ENCODE results near the gene NDUFB11. TPM values are rescaled to one million over a fixed set of nuclear protein-coding genes. Genes with fewer than 3 reads are reported as not detected.
"Not testable (repeated sequence)": the region's sequence is repeated elsewhere in the genome, so short reads cannot be mapped to it uniquely, and the experiment has no call there.

The NDUFB11 gene
- total RNA-seq, 1 donor: 59.8 TPM

GRCh38 chrX:47146936-47147859, 2.7 kb upstream of the NDUFB11 start:
- DNase-seq (ENCODE audit: low read depth in 2 of 3, low spot score in 2 of 3): no peak

GRCh38 chrX:47146121-47146935, 1.8 kb upstream of the NDUFB11 start:
- DNase-seq (ENCODE audit: low read depth in 2 of 3, low spot score in 2 of 3): no peak

DNA sequence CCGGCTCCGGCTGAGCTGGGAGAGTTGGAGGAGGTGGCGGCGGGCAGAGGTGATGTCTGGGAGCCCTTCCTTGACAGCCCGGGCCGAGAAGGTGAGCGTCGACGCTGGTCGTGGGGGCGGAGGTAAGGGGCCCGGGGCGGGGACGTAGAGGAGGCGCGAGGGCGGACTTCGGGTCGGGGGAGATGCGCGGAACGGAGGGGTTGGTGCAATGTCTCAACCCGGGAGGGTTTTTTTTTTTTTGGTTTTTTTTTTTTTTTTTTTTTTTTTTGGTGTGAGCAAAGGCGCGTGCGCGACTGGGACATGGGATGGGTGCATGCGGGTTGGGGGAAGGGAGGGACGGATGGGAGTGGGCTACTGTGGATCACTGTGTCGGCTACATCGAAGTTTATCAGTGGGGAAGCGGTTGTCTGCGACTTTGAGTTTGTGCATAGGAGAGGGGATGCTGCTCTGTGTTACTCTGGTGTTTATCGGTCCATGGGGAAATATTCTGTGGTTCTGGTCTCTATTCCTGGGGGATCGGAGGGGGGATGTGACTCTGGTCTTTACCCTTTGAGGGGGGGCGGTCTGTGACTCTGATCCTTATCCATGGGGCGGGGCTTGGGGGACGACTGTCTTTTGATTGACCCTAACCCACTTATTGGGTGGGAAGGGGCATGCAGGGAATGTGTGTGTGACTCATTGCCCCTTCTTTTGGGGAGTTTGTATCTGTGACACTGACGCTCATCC, 1.1 kb upstream of the NDUFB11 start:
- DNase-seq (ENCODE audit: low read depth in 2 of 3, low spot score in 2 of 3): peak in 1 of 3 donors; percentile 52

- DNase-seq (ENCODE audit: low read depth in 2 of 3, low spot score in 2 of 3): peak; percentile 49 to 66 (median 62)
Measured at GRCh38 chrX:47143894-47144625, 442 bp downstream of the NDUFB11 start.

- DNase-seq (ENCODE audit: low read depth in 2 of 3, low spot score in 2 of 3): no peak
Measured at GRCh38 chrX:47138171-47138570, 6.3 kb downstream of the NDUFB11 start.

- DNase-seq (ENCODE audit: low read depth in 2 of 3, low spot score in 2 of 3): not testable (repeated sequence)
Measured at GRCh38 chrX:47135650-47136049, 8.9 kb downstream of the NDUFB11 start.

GRCh38 chrX:47133493-47133892, 11.0 kb downstream of the NDUFB11 start:
- DNase-seq (ENCODE audit: low read depth in 2 of 3, low spot score in 2 of 3): no peak

DNA sequence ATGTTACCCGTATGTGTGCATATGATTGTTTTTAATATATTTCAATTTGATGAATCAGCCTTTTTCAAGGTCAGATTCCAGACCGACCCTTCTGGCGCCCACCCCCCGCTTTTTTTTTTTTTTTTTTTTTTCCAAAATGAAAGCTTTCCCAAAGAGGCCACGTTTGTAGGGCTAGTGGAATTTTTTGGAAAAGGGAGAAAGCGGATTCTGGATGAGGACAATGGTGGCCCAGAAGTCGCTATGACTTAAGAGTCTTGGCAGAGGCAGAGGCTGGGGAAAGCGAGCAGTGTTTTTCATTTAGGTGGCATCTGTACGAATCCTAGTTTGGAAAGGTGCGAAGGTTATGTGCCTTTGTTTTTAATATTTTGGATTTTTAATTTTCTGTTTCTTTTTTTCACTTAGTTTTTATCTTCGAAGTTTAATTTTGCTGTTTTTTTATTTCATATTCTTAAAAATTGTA, 14.6 kb downstream of the NDUFB11 start:
- DNase-seq (ENCODE audit: low read depth in 2 of 3, low spot score in 2 of 3): no peak

GRCh38 chrX:47129157-47129898, 15.2 kb downstream of the NDUFB11 start:
- peak; percentile 76 to 96 (median 92) for DNase-seq (ENCODE audit: low read depth in 2 of 3, low spot score in 2 of 3)

GRCh38 chrX:47124466-47124865, 20.0 kb downstream of the NDUFB11 start:
- not testable (repeated sequence) for DNase-seq (ENCODE audit: low read depth in 2 of 3, low spot score in 2 of 3)

- DNase-seq (ENCODE audit: low read depth in 2 of 3, low spot score in 2 of 3): not testable (repeated sequence)
Measured at GRCh38 chrX:47116551-47117110, 27.9 kb downstream of the NDUFB11 start.

GRCh38 chrX:47112316-47112954, 32.1 kb downstream of the NDUFB11 start:
- DNase-seq (ENCODE audit: low read depth in 2 of 3, low spot score in 2 of 3): no peak

GRCh38 chrX:47110936-47111615, 33.4 kb downstream of the NDUFB11 start:
- DNase-seq (ENCODE audit: low read depth in 2 of 3, low spot score in 2 of 3): not testable (repeated sequence)

GRCh38 chrX:47101206-47101605, 43.3 kb downstream of the NDUFB11 start:
- DNase-seq (ENCODE audit: low read depth in 2 of 3, low spot score in 2 of 3): no peak

DNA sequence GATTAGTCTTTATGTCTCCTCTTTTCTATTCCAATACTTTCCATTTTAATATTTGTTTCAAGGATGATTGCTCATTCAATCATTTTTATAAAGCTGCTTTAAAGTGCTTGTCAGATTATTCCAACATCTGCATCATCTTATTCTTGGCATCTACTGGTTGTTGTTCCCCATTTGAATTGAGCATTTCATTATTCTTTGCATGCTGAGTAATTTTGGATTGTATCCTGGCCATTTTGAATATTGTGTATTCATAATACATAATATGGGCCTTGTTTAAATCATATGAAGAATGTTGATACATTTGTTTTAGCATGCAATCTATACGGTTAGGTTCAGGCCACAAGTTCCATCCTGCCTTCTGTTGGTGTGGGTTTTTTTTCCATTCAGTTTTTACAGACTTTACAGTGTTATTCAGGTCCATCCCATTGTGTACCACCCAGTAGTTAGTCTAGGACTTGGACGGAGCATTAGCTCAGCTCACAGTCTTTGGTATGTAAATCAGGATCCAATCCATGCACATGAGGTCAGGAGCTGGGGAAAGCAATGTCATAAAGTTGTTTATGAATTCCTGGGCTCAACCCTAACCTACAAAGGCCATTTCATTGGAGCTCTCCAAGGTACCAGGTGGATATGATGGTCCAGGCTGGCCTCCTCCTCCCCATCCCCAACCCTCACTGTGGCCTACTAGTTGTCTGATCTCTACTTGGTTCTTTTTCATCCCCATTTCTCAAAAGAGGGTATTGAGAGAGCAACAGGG, 46.0 kb downstream of the NDUFB11 start:
- no peak for DNase-seq (ENCODE audit: low read depth in 2 of 3, low spot score in 2 of 3)

DNA sequence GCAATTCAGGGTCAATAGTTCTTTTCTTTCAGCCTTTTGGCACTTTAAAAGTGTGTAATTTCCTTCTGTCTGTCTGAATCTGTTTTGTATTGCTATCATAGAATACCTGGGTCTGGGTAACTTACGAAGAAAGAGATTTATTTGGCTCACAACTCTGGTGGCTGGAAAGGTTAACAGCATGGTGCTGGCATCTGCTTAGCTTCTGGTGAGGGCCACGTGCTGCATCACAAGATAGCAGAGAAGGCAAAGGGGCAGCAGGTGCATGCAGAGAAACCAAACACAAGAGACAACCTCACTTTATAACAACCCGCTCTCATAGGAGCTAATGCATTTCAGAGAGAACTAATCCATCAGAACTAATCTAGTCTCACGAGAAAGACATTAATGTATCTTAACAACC, 47.5 kb downstream of the NDUFB11 start:
- no peak for DNase-seq (ENCODE audit: low read depth in 2 of 3, low spot score in 2 of 3)

GRCh38 chrX:47093860-47094259, 50.6 kb downstream of the NDUFB11 start:
- no peak for DNase-seq (ENCODE audit: low read depth in 2 of 3, low spot score in 2 of 3)

Measured in hematopoietic multipotent progenitor cell (in vitro differentiated cells).